Measurements from ENCODE around the gene EVX1. TPM values are rescaled to one million over a fixed set of nuclear protein-coding genes. Genes with fewer than 3 reads are reported as not detected.

Gene EVX1
- total RNA-seq, 1 donor from 2014 or later: not detected

DNA sequence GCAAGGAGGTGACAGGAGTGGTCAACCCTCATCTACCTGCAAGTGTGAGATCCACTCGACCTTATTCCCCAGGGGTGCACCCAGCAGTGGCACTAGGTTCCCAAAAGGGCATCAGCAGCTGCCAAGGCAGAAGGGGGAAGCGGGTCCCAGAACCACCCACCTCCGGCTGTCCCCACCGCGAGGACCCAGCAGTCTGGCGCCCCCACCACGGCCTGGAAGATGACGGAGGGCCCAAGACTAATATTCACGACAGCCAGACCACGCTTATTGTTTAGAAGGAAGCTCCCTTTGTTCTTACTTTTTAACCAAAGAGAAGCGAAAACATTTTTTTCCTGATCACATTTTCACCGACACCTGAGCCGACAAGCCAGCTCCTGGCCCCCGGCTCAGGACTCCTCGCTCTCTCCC is 3.6 kb upstream of the EVX1 start:
- peaks cover 39% of the 10 kb centered on the region for H3K4me1 ChIP-seq
- peaks cover 100% of the 10 kb centered on the region for H3K27me3 ChIP-seq
- peaks cover 53% of the 10 kb centered on the region for H4K20me1 ChIP-seq (ENCODE audit: low read depth)
- Mint-ChIP-seq H3K36me3 (no peaks in the 10 kb centered on the region), H3K4me3 (peak overlapping the region; percentile 33), H3K27me3 (ENCODE audit: insufficient read depth, low read depth) (peaks cover 84% of the 10 kb centered on the region), H3K9me3 (no peaks in the 10 kb centered on the region), H3K27ac (no peak overlapping the region), H3K4me1 (peaks cover 26% of the 10 kb centered on the region)
- no peak overlapping the region for H3K9ac ChIP-seq
- no peaks in the 10 kb centered on the region for H3K79me2 ChIP-seq (ENCODE audit: low read depth)
- H3K4me3 ChIP-seq: peak overlapping the region; percentile 45
- no peak overlapping the region for H2AFZ ChIP-seq (replicated peaks)
- H3K36me3 ChIP-seq: no peaks in the 10 kb centered on the region
- no peak for DNase-seq (ENCODE audit: low spot score)
- TF ChIP-seq, protein P1, sequence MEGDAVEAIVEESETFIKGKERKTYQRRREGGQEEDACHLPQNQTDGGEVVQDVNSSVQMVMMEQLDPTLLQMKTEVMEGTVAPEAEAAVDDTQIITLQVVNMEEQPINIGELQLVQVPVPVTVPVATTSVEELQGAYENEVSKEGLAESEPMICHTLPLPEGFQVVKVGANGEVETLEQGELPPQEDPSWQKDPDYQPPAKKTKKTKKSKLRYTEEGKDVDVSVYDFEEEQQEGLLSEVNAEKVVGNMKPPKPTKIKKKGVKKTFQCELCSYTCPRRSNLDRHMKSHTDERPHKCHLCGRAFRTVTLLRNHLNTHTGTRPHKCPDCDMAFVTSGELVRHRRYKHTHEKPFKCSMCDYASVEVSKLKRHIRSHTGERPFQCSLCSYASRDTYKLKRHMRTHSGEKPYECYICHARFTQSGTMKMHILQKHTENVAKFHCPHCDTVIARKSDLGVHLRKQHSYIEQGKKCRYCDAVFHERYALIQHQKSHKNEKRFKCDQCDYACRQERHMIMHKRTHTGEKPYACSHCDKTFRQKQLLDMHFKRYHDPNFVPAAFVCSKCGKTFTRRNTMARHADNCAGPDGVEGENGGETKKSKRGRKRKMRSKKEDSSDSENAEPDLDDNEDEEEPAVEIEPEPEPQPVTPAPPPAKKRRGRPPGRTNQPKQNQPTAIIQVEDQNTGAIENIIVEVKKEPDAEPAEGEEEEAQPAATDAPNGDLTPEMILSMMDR (IDR thresholded peaks at IDR 0.05): no peak
- TF ChIP-seq EZH2phosphoT487 (IDR thresholded peaks at IDR 0.05): no peak
- TF ChIP-seq EZH2 (IDR thresholded peaks at IDR 0.05): no peak
- no peak overlapping the region for H3K27ac ChIP-seq
- H3K4me2 ChIP-seq: peak overlapping the region; percentile 84
- H3F3A ChIP-seq (ENCODE audit: low read depth): peaks cover 29% of the 10 kb centered on the region
- no peaks in the 10 kb centered on the region for H3K9me3 ChIP-seq (ENCODE audit: low read depth)

DNA sequence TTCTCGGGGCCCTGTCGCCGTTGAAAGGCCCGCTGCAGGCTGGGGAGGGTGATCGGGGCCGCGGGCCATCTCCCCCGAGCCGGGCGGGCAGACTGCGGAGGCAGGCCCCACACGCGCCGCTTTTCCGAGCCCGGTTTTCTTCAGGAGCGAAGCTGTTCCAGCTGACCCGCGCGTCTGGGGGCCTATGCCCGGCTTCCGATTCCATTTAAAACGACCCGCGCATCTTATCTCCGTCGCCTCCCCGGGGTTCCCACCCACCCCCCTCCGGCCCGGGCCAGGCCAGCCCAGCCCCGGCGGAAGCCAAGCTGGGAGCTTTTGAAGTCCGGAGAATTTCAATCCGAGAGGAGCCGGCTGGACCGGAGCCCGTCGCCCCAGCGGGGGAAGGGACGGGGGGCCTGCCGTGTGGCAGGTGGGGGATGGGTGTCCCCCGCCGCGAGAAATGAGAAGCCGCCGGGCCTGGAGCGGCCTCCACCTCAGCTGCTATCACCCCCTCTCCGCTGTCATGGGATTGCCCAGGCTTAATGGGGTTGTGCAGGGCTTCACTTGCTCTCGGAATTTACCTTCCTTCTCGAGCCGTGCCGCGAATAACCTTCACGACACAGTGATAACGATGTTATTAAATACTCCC is 3.1 kb upstream of the EVX1 start:
- no peak overlapping the region for H3K27ac ChIP-seq
- DNase-seq (ENCODE audit: low spot score): peak; percentile 63
- no peaks in the 10 kb centered on the region for H3K79me2 ChIP-seq (ENCODE audit: low read depth)
- peak overlapping the region; percentile 84 for H3K4me2 ChIP-seq
- no peak overlapping the region for H2AFZ ChIP-seq (replicated peaks)
- Mint-ChIP-seq H3K27me3 (ENCODE audit: insufficient read depth, low read depth) (peaks cover 89% of the 10 kb centered on the region), H3K9me3 (peaks cover 3% of the 10 kb centered on the region), H3K4me3 (peak overlapping the region; percentile 72), H3K4me1 (peaks cover 28% of the 10 kb centered on the region), H3K27ac (no peak overlapping the region), H3K36me3 (peaks cover 1% of the 10 kb centered on the region)
- no peaks in the 10 kb centered on the region for H3K9me3 ChIP-seq (ENCODE audit: low read depth)
- H3K27me3 ChIP-seq: peaks cover 100% of the 10 kb centered on the region
- peak; percentile 90 for TF ChIP-seq EZH2 (IDR thresholded peaks at IDR 0.05)
- TF ChIP-seq, protein P1 (IDR thresholded peaks at IDR 0.05): no peak
- peak; percentile 55 for TF ChIP-seq EZH2phosphoT487 (IDR thresholded peaks at IDR 0.05)
- H3F3A ChIP-seq (ENCODE audit: low read depth): peaks cover 29% of the 10 kb centered on the region
- H3K9ac ChIP-seq: no peak overlapping the region
- H3K4me3 ChIP-seq: peak overlapping the region; percentile 45
- H3K36me3 ChIP-seq: no peaks in the 10 kb centered on the region
- peaks cover 58% of the 10 kb centered on the region for H4K20me1 ChIP-seq (ENCODE audit: low read depth)
- H3K4me1 ChIP-seq: peaks cover 39% of the 10 kb centered on the region

DNA sequence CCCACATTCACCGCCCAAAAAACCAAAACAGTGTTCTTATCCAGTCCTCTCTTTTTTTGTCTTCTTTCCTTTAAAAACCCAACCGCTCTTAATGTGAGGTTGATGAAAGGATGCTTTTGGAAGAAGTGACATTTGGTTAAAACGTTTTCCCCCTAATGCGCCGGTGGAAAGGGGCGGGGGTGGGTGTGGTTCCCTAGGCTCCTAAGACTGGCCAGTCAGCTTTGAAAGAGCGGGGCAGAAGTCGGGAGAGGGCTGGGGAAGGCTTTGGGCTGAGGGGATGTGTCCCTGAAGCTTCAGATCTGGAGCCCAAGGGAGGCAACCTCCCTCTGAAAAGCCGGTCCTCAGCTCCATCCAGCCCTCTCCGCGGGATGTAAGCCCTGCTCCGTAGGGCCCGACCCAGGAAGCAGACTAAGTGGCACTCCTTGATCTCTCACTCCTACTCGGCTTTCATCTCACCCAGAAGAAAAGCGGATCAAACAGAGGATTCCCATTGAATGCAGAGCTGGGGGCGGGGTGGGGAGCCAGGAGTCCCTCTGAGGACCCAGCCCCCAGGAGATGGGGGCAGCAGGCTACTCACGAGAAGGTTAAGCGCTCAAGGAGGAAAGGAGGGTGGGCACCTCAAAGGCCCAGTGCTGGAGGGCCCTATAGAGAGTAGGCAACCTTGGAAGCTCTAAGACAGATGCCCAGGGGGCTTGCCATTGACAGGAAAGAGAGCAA is 2.4 kb upstream of the EVX1 start:
- Histone ChIP-seq H4K20me1 (ENCODE audit: low read depth) (peaks cover 65% of the 10 kb centered on the region), H3K9me3 (ENCODE audit: low read depth) (no peaks in the 10 kb centered on the region), H3K27me3 (peaks cover 100% of the 10 kb centered on the region), H3F3A (ENCODE audit: low read depth) (peaks cover 29% of the 10 kb centered on the region), H3K4me1 (peaks cover 39% of the 10 kb centered on the region), H3K4me3 (peak overlapping the region; percentile 45), H3K79me2 (ENCODE audit: low read depth) (no peaks in the 10 kb centered on the region), H3K36me3 (no peaks in the 10 kb centered on the region), H2AFZ (replicated peaks) (no peak overlapping the region), H3K4me2 (peak overlapping the region; percentile 84), H3K27ac (no peak overlapping the region), H3K9ac (no peak overlapping the region)
- Mint-ChIP-seq H3K9me3 (peaks cover 3% of the 10 kb centered on the region), H3K27ac (no peak overlapping the region), H3K4me1 (peaks cover 28% of the 10 kb centered on the region), H3K27me3 (ENCODE audit: insufficient read depth, low read depth) (peaks cover 90% of the 10 kb centered on the region), H3K36me3 (peaks cover 1% of the 10 kb centered on the region), H3K4me3 (peak overlapping the region; percentile 72)
- TF ChIP-seq EZH2 (IDR thresholded peaks at IDR 0.05) (peak; percentile 74), EZH2phosphoT487 (IDR thresholded peaks at IDR 0.05) (peak; percentile 82)
- TF ChIP-seq, protein P1 (IDR thresholded peaks at IDR 0.05): no peak
- peak; percentile 35 for DNase-seq (ENCODE audit: low spot score)

Measured in neural progenitor cell (in vitro differentiated cells).